Lower leg skin (tissue), 4 donors: ENCODE data around the gene MRPL10. TPM values are rescaled to one million over a fixed set of nuclear protein-coding genes. Genes with fewer than 3 reads are reported as not detected.

Experiments used
- DNase-seq, 2 donors: peaks; one replicate each; pipeline ENCODE4 v3.0.0-alpha.2; 2019; ENCODE audit warnings: low spot score in 2 of 2
- H3K4me3 ChIP-seq: fragments of 200-600 bp; sonication (generic); 2 replicates; pipeline ENCODE4 v1.5.1; 2017; ENCODE audit warnings: mild to moderate bottlenecking, low read depth; ENCODE audit not compliant: poor library complexity, severe bottlenecking
- CTCF ChIP-seq, 3 donors: fragments of 450-650 bp; IDR thresholded peaks; one replicate each; pipeline ENCODE4 v1.5.1; 2016; ENCODE audit warnings: antibody characterized with exemption in 3 of 3, mild to moderate bottlenecking in 3 of 3, moderate library complexity in 2 of 3
- POLR2A ChIP-seq, 2 donors: fragments of 450-650 bp; IDR thresholded peaks; one replicate each; pipeline ENCODE4 v1.6.1; 2016 to 2017; ENCODE audit warnings: antibody characterized with exemption in 2 of 2, mild to moderate bottlenecking in 1 of 2, moderate library complexity in 1 of 2
- WGBS, 2 donors: methylation state at CpG; one replicate each; pipeline ENCODE4 v1.1.5; 2018; 5-methylcytosine and 5-hydroxymethylcytosine counted together
- intact Hi-C: fragments of 100-400 bp; cut with DNase I; formaldehyde crosslinking; loops from one replicate; pipeline ENCODE4 v1.15.0; 2023; ENCODE audit warnings: low total_unique reads
- total RNA-seq, 4 donors: library from RNA; depleted of rRNA; stranded (reverse); fragments of >200 nt; gene quantifications; one replicate each; pipeline ENCODE4 v1.1.0, GENCODE V29; 2016

The MRPL10 gene
- total RNA-seq, 4 donors from 2014 or later = 25.3 to 35.4 (median 30.2) TPM

GRCh38 chr17:47829870-47830269, 1.5 kb downstream of the MRPL10 start:
- WGBS, 2 donors = 74 to 80% methylated on average over 3 of the region's 3 CpGs

GRCh38 chr17:47823519-47823918, 7.8 kb downstream of the MRPL10 start:
- TF ChIP-seq CTCF (IDR thresholded peaks at IDR 0.05) (no peak), POLR2A (IDR thresholded peaks at IDR 0.05) (no peak)
- no peak for DNase-seq
- intact Hi-C loops = no loop called here
- H3K4me3 ChIP-seq = no peak overlapping the region
- WGBS, 2 donors = 88 to 89% methylated on average over 4 of the region's 4 CpGs

More at GRCh38 chr17:47829870-47830269, 1.5 kb downstream of the MRPL10 start:
- TF ChIP-seq POLR2A (IDR thresholded peaks at IDR 0.05) (no peak), CTCF (IDR thresholded peaks at IDR 0.05) (no peak)
- intact Hi-C loops = no loop called here
- no peak for DNase-seq
- H3K4me3 ChIP-seq = no peak overlapping the region

DNA sequence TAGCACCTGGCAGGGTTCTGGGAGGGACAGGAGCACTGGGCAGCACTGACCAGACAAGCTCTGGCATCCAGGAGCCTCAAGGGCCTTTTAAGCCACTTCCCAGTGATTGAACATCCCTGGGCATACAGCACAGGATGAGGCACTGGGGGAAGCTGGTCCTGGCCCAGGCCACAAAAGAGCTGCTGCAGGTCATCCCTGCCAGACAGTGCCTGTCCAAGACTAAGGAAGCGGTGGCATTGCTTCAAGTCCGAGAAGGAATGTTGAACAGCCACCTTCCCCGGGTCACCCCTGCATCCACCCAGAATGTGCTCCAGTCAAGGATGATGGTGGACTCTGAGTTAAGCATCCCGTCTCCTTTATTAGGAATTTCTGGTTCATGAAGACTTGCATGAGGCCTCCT, 8.6 kb downstream of the MRPL10 start:
- WGBS, 2 donors = 89 to 96% methylated on average over 3 to 4 of the region's 4 CpGs
- no peak overlapping the region for H3K4me3 ChIP-seq
- TF ChIP-seq CTCF (IDR thresholded peaks at IDR 0.05) (no peak), POLR2A (IDR thresholded peaks at IDR 0.05) (no peak)
- no peak for DNase-seq
- intact Hi-C loops = no loop called here

GRCh38 chr17:47821424-47822391, 9.6 kb downstream of the MRPL10 start, which contains the start of gene OSBPL7:
Gene OSBPL7, minus strand, starts transcription at chr17:47821794. Its CDS starts 1,516 bp downstream, at chr17:47820278.
- DNase-seq = peak; percentile 35 to 90
- TF ChIP-seq POLR2A (IDR thresholded peaks at IDR 0.05) = no peak
- TF ChIP-seq CTCF (IDR thresholded peaks at IDR 0.05) = no peak
- H3K4me3 ChIP-seq = peak within 1 kb of the TSS; percentile 45
- intact Hi-C loops = no loop called here
- WGBS, 2 donors = 8 to 13% methylated on average over 16 to 21 of the region's 21 CpGs

DNA sequence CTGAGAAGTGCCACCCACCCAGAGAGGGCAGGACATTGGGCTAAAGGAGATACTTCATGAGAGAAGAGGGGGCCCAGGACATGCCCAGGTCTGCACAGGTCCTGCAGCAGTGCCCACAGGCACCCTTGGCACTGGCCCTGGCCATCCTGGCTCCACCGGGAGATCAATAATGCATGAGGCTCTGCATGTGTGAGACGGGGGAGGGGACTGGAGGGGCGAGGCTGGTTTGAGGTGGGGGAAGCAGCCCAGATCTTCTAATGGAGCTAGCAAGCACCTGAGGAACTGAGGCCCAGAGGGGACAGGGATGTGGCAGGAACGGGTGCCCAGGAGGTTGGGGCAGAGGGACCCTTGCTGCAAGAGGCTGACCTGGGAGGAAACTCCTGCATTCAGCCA, 10.3 kb downstream of the MRPL10 start:
- no peak for DNase-seq

More for the DNA sequence above, 10.3 kb downstream of the MRPL10 start:
- 15 to 19% methylated on average over 4 of the region's 4 CpGs for WGBS, 2 donors
- TF ChIP-seq POLR2A (IDR thresholded peaks at IDR 0.05) = no peak
- TF ChIP-seq CTCF (IDR thresholded peaks at IDR 0.05) = no peak
- H3K4me3 ChIP-seq = peak overlapping the region; percentile 45
- intact Hi-C loops = no loop called here
